Fibroblast of peridontal ligament (primary cell): ENCODE results near the gene OR5K1.

Experiments
- DNase-seq: peaks from one replicate; pipeline ENCODE4 v3.0.0-alpha.2; 2010; ENCODE audit errors: extremely low read depth

The OR5K1 gene

GRCh38 chr3:98462901-98463300 is at the start of gene OR5K1:
Gene OR5K1, plus strand, starts transcription at chr3:98463201. Its CDS starts 6,376 bp downstream, at chr3:98469577.
- DNase-seq: no peak

DNA sequence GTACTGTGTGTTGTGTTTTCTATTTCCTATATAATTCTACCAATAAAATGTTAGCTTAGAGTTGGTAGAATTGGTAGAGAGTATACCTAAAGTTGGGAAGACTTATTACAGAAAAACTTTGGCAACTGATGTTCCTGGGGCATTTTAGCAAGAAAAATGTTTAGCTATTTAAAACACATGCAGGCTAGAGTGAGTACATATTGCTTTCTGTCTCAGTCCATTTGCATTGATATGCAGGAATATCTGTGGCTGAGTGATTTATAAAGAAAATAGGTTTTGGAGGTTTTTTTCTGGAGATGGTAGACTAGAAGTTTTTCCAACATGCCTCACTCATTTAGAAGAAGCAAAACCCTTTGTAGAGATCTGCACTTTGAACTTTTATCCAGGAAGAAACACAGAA is 30.4 kb upstream of the OR5K1 start:
- DNase-seq: no peak

DNA sequence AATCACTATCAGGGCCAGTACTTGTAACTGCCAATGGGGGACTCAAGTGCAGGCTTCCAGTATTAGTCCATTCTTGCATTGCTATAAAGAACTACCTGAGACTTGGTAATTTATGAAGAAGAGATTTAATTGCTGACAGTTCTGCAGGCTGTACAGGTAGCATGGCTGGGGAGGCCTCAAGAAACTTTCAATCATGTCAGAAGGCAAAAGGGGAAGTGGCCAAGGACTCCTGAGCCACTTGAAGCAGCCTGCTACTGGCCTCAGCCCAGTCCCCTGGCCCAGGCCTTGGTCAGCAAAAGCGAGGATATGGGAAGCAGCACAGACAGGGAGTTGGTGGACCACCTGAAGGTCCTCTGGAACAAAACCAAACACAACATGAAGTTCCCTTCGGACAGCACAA is 29.2 kb upstream of the OR5K1 start:
- no peak for DNase-seq

DNA sequence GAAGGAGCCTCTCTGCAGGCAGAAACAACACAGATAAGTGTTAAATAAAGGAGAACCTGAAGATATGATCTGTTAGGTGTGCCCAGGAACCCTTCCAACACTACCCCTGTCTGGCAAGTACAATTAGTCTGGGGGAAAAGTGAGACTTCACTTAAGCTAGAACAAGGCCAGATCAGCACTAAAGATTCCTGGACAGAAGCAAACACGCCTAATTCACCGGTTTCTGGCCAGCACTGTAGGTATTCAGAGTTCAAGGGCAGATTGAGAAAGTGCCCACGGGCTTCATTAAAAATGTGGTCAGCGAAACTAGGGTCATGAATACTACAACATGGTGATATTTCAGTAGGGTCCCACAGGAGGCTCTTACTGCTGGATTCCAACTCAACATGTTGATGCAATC is 28.6 kb upstream of the OR5K1 start:
- DNase-seq: no peak

DNA sequence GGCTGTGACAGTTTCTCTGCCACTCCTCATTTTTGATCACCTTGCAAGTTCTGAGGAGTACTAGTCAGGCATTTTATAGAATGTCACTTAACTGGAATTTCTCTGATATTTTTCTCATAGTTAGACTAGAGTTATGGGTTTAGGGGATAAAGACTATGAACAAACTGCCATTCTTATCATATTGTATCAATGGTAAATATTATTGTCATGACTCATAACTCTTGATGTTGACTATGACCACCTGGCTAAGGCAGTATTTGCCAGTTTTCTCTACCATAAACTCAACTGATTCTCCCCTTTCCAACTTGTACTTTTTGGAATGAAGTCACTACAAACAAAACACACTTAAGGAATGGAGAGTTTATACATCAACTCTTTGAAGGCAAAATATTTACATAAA is 22.7 kb upstream of the OR5K1 start:
- DNase-seq: no peak

GRCh38 chr3:98445949-98446406 is 17.0 kb upstream of the OR5K1 start:
- DNase-seq: no peak

GRCh38 chr3:98449606-98450193 is 13.3 kb upstream of the OR5K1 start:
- no peak for DNase-seq

DNA sequence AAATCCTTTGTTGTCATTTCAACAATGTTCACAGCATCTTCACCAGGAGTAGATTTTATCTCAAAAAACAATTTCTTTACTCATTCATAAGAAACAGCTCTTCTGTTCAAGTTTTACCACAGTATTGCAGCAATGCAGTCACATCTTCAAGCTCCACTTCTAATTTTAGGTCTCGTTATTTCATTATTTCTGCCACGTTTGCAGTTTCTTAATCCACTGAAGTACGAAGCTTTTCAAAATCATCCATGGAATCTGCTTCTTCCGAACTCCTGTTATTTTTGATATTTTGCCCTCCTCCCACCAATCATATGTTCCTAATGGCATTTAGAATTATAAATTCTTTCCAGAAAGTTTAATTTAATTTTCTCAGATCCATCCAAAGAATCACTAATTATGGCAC is 12.6 kb upstream of the OR5K1 start:
- no peak for DNase-seq

DNA sequence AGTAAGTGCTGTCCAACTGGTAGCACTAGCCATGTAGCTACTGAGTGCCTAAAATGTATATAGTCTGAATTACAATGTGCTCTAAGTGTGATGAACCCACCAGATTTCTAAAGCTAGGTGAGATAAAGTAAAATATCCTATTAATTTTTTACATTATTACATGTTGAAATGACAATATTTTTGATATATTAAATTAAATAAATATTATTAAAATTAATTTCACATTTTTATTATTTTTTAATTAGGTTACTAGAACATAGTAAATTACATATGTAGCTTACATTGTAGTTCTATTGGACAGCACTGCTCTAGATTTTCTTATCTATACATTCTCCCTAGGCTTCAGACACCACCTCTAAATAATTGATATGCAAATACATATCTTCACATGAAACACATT is 9.2 kb upstream of the OR5K1 start:
- no peak for DNase-seq

DNA sequence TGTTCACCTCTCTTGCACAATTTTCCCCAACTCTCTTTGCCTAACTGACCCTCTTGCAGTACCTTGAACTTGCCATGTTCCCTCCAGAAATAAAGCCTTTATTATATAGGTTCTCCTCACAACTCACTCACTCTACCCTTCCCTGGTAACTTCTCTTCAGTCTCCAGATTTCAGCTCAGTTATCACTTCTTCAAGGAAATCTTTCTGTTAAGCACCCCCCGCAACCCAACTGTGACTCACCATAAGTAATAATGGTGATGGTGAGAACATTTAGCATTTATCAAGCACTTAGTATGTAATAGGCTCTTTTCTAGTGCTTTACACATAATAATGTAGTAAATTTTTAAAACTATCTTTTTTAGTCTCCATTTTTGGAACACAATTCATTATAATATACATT is 8.1 kb upstream of the OR5K1 start:
- no peak for DNase-seq

GRCh38 chr3:98457543-98457942 is 5.5 kb upstream of the OR5K1 start:
- no peak for DNase-seq

DNA sequence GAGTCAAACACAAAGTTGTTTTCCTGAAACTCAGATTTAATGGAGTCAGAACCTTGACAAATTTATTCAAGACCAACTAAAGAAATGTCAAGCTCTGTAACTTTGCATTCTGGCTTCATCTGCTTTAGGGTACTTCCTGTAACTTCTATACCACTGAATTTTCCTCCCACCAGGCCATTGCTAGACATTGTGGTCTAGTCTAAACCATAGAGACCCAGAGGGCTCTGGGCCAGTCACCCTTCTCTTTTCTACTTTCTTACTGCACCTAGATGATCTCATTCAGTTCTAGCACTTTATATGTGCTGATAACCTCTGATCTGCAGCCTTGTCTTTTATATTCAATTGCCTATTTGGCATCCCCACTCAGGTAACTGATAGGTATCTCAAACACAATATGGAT is 2.8 kb upstream of the OR5K1 start:
- DNase-seq: no peak

DNA sequence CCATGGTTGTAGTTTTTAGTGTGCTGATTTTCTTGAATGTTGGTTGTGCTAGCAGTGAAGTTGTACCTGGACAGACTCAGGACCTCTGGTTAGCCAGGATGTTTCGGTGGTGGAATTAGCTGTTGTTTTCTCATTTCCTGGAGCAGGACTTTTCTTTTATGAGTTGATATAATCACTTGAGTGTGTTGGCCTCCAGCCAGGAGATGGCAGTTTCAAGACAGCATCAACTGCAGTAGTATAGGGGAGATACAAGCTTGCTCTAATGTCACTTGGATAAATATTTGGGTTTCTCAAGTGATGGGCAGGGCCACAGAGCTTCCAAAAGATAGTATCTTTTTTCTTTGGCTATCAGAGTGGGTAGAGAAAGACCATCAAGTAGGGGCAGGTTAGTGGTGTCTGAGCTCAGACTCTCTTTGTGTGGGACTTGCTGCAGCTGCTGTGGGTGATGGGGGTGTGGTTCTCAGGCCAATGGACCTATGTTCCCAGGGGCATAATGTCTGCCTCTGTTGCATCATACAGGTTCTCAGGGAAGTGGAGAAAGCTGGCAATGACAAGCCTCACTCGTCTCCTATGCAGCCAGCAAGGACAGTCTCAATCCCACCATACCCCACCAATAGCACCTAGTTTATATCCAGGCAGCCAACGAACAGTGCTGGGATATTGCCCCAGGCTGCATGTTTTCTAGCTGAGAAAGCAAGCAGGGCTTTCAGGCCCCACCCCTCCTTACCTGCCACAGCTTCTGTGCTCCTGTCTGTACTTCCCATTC is 19.9 kb downstream of the OR5K1 start:
- no peak for DNase-seq

DNA sequence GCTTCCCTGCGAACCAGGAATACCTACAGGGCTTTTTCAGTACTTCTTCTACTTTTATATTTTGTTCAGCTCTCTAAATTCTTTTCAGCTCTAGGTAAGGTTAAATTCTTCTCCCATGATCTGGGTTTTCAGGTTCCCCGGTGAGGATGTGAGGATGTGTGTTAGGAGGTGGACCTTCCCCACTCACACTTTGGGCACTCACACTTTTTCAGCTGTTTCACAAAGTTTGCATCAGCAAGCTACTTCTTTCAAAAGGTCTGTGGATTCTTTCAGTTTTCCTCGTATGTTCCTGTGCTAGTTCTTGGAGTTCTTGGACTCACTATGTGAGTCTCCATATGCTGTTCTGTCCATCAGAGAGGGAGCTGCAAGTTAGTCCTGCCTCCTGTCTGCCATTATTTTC is 20.6 kb downstream of the OR5K1 start:
- DNase-seq: no peak

- no peak for DNase-seq
Observed at GRCh38 chr3:98497381-98497780, 34.4 kb downstream of the OR5K1 start, which contains the start of gene OR5K2. Gene OR5K2, plus strand, starts transcription at chr3:98497681. Its CDS starts 0 bp downstream, at chr3:98497681.

GRCh38 chr3:98500019-98500418 is 37.0 kb downstream of the OR5K1 start:
- no peak for DNase-seq

GRCh38 chr3:98501270-98501669 is 38.3 kb downstream of the OR5K1 start:
- no peak for DNase-seq

DNA sequence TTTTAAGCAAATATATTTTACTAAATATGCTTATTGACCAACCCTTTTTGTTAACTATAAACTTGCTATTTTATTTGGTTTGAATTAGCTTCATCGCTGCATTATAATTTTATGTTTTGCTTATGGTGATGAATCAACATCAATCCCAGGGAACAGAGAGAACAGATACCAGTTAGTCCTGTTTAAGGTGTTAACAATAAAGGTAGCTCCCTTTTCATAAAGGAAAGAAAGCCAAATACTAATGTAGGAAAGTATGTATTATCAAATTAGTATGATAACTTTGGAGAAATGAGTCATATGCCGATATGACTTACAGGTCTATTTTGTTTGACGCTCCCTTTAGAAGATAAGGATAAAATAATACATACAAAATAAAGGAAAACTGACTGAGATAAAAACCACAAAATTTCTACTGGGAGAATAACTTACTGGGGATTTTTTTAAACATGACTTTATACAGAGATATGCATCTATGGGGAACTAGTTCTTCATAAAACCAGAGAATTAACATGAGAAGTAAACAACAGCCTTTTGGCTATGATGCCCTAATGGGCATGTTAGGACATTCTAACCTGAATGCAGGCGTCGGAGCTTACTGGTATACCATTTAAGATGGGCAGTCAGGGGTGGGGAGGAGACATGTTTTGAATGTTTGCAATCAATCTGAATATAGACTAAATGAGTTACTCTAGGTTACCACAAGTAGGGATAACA is 39.0 kb downstream of the OR5K1 start:
- DNase-seq: no peak

- no peak for DNase-seq
Observed at GRCh38 chr3:98504539-98504938, 41.5 kb downstream of the OR5K1 start.

GRCh38 chr3:98508582-98508981 is 45.6 kb downstream of the OR5K1 start:
- no peak for DNase-seq

GRCh38 chr3:98512576-98512975 is 49.6 kb downstream of the OR5K1 start:
- no peak for DNase-seq

DNA sequence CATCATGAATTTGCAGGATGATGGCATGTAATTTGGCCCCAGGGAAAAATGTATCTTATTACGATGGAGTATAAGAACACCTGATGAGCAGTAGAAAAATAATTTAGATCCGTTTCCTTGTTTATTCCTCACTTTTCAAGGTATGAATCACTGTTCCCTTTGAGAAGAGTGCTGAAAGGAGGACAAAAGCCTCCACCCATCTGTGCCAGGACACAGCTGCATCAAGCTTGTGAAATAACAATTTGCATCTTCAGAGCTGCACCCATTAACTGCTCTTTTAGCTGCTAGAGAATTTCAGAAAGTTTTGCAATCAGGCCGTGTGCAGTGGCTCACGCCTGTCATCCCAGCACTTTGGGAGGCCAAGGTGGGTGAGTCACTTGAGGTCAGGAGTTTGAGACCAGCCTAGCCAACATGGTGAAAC is 50.1 kb downstream of the OR5K1 start:
- DNase-seq: peak; percentile 1

GRCh38 chr3:98513736-98514135 is 50.7 kb downstream of the OR5K1 start:
- DNase-seq: no peak
